GM18951 (cell line): ENCODE results near the gene POLR2I.
"Not testable (repeated sequence)": the region's sequence is repeated elsewhere in the genome, so short reads cannot be mapped to it uniquely, and the experiment has no call there.

ENCODE experiments used
- POLR2A ChIP-seq: IDR thresholded peaks from 4 replicates; pipeline ENCODE4 v1.6.1; 2011; ENCODE audit warnings: mild to moderate bottlenecking; ENCODE audit not compliant: insufficient read length, insufficient read depth; ENCODE audit errors: extremely low read depth
- in situ Hi-C: fragments of 300-500 bp; cut with MboI; formaldehyde crosslinking; loops from one replicate; pipeline ENCODE4 v1.12.0; 2022; ENCODE audit warnings: low sequenced_read_pairs, mixed read lengths, inconsistent platforms; ENCODE audit not compliant: unreplicated experiment

The POLR2I gene

DNA sequence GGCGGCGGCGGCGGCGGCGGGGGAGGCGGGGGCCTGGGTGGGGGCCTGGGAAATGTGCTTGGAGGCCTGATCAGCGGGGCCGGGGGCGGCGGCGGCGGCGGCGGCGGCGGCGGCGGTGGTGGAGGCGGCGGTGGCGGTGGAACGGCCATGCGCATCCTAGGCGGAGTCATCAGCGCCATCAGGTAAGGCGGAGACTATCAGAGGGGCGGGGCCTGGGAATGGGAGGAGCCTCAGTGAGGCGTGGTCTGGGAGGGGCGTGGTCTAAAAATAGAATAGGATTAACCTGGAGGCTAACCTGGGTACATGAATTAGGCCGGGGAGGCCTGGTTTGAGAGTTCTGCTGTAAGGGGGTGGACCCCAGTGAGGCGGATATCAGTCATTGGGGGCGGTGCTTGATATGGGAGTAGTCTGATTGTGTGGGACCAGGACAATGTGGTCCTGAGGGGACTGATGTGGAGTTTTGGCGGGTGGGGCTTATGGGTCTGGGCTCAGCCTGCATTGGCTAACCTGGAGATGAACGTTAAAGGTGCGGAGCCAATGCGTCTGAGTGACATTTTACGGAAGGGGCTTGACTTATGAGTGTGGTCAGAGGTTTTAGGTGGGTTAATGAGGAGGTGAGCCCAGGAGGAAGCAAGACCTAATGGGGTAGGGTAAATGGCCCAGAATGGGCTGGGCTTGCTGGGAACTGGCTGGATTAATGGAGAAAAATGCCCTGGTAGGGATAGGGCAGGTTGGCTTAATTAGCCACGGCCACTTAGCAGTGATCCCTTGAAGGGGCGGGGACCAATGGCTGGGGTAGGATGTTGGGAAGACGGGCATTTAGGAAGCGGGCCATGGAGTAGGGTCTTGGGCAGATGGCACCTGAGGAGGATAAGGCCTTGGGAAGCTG is 26.6 kb upstream of the POLR2I start:
- in situ Hi-C loops, result no loop called here
- TF ChIP-seq POLR2A, result peak; percentile 28

DNA sequence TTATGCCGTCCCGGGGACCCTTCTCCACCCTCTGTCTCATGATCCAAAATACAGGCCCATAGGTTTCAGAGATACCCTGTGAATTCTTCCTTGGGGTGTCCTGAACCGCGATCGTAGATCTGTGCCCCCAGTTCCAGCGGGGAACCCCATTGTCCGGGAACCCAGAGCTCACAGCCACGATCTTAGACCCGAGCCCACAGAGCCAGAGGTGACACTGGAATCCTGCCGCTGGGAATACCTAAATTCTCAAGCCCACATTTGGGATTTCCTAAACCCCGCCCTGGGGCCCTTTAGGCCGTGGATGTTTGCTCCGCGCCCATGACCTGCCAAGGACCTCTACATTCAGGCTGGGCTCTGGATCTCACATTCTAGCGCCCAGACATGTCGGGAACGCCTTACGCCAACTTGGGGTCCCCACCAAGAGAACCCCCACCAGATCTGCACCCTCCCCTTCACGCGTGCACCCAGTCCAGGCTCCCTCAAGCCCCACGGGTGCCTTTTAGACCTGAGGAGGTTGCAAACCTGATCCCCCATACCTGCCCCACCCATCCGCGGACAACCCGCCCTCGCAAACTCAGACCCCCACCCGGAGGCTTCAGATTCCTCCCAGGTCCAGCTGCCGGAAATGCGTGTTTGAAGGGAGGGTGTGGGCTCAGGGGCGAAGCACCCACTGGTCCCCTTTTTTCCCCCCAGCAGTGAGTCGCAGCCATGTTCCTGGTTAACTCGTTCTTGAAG is 25.8 kb upstream of the POLR2I start:
- TF ChIP-seq POLR2A, result peak; percentile 38
- in situ Hi-C loops, result no loop called here

DNA sequence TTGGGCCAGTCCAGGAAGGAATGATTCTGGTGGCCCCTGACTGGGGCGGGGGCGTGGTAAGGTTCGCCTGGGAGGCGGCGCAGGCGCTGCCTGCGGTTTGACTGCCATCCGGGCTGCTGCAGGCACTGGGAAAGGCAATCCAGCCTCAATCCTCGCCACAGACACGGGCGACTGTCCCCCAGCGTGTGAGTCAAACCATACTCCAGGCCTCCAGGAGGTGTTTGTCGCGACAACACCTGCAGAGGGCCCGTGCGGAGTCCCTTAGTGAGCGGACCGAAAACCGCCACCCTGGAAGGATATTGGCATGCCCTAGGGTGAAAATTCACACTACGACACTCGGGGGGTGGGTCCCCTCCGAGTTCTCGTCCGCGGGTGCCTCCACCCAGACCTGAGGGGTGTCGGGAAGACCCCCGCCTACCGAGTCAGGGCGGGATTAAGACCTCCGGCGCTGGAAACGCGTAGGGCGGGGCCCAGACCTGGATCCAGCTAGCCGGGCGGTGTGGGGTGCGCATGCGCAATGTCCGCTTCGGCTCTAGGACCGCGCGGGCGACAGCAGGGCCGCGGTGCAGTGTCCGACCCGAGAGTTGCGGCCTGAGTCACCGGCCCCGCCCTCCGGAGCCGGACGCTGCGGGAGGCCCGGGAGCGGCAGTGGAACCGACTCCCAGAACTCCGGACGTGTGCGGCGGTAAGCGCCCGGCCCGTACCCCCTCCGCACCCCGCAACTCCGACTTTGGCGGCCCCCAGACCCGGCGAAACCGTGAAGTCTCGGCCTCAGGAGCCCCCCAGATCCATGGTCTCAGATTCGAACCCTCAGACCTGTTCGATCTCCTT is 25.0 kb upstream of the POLR2I start, which contains the start of gene CAPNS1:
CAPNS1 (plus strand) TSS at position 594 of the 831 bp plus-strand sequence. CDS start 946 bp downstream, outside the sequence.
- peak; percentile 86 for TF ChIP-seq POLR2A
- in situ Hi-C loops, result no loop called here

DNA sequence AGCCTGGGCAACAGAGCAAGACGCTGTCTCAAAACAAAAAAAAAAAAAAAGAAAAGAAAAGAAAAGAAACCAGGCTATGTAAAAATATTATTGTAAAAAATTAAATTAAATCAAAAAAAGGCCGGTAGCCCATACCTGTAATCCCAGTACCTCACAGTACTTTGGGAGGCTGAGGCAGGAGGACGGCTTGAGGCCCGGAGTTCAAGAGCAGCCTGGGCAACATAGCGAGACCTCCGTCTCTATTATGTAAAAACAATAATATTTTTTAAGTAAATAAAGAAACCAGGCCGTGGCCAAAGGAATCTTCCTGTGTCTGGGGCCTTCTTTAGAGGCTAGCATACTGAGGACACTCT is 24.4 kb upstream of the POLR2I start:
- no peak for TF ChIP-seq POLR2A
- in situ Hi-C loops, result no loop called here

DNA sequence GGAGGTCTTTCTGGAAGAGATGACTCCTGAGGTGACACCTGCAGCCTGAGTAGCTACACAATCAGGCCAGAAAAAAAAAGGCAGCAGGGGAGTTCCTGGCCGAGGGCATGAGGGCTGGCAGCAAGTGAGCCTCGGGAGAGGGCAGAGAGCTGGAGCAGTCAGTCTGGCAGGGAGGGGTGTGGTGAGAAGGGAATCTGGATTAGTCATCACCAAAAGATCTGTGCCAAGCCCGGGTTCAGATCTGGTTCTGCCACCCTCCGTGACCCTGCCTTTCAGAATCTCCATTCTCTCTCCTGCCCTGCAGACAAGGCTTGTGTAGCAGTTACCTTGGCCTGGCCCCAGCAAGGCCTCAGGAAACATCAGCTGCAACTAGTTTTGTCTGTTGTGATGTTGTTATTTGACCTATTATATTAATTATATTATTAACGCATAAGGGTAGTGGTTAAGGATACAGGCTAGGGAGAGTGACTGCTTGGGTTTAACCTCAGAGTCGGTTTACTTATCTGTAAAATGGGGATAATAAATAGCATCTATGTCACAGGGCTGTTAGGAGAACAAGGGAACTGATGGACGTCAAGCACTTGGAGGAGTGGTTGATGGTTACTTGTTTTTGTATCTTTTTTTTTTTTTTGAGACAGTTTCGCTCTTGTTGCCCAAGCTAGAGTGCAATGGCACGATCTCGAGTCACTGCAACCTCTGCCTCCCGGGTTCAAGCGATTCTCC is 22.4 kb upstream of the POLR2I start:
- in situ Hi-C loops, result no loop called here
- no peak for TF ChIP-seq POLR2A

DNA sequence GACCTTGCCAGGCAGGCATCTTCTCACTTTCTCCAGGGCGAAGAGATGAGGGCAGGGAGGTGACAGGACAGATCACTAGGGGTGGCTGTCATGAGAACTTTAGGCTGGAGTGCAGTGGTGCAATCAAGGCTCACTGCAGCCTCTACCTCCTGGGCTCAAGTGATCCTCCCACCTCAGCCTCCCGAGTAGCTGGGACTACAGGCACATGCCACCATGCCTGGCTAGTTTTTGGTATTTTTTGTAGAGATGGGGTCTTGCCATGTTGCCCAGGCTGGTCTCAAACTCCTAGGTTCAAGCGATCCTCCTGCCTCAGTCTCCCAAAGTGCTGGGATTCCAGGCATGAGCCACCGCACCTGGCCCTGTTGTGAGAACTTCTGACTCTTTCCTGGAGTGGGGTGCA is 20.2 kb upstream of the POLR2I start:
- in situ Hi-C loops, result not testable (repeated sequence)

DNA sequence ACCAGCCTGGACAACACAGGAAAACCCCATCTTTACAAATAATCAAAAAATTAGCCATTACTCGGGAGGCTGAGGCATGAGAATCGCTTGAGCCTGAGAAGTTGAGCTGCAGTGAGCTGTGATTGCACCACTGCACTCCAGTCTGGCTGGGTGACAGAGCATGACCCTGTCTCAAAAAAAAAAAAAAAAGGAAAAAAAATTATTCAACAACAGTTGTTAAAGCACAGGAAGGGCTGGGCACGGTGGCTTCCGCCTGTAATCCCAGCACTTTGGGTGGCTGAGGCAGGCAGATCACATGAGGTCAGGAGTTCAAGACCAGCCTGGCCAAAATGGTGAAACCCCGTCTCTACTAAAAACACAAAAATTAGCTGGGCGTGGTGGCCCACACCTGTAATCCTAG is 16.5 kb upstream of the POLR2I start:
- in situ Hi-C loops, result not testable (repeated sequence)

DNA sequence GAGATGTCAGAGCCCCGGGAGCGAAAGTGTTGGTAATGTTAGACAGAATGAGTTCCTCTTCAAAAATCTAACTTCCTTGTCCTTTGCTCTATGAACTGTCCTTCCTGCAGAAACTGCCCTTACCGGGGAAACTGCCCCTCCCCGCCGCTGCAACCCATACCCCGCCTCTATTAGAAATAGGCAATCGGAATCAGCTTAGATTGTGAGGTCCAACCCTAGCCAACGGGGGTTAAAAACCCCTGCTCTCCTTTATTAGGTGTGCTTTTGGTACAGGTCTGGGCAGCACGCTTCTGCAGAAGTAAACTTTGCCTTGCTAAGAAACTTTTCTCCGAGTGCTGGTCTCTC is 13.7 kb upstream of the POLR2I start:
- no peak for TF ChIP-seq POLR2A
- in situ Hi-C loops, result no loop called here

DNA sequence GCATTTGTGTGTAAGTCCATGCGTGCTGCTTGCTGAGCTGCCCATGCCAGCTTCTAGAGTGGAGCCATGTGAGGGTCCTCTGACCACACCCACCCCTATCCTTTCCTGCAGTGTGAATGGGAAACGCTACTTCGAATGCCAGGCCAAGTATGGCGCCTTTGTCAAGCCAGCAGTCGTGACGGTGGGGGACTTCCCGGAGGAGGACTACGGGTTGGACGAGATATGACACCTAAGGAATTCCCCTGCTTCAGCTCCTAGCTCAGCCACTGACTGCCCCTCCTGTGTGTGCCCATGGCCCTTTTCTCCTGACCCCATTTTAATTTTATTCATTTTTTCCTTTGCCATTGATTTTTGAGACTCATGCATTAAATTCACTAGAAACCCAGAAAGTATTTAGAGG is 10.9 kb upstream of the POLR2I start:
- in situ Hi-C loops, result no loop called here
- no peak for TF ChIP-seq POLR2A

DNA sequence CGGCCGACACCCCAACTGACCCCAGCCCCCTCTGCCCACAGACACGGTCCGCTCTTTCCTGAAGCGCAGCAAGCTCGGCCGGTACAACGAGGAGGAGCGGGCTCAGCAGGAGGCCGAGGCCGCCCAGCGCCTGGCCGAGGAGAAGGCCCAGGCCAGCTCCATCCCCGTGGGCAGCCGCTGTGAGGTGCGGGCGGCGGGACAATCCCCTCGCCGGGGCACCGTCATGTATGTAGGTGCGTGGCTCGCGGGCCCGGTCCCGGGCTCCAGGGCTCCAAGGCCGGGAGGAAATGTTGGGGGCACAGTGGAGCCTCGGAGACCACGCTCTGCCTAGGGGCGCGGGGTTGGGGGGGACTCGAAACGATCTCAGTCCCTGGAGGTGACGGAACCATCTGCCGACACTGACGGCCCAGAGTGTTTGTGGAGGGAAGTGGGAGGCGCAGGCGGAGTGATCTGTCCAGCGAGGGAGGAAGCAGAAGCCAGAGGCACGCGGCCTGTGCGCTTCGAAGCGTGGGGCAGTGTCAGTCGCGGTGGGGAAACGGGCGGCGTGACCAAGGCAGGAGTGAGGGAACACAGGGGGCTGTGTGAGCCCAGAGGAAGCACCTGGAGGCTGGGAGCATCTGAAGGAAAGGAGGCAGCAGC is 6.9 kb upstream of the POLR2I start:
- no peak for TF ChIP-seq POLR2A
- in situ Hi-C loops, result no loop called here

DNA sequence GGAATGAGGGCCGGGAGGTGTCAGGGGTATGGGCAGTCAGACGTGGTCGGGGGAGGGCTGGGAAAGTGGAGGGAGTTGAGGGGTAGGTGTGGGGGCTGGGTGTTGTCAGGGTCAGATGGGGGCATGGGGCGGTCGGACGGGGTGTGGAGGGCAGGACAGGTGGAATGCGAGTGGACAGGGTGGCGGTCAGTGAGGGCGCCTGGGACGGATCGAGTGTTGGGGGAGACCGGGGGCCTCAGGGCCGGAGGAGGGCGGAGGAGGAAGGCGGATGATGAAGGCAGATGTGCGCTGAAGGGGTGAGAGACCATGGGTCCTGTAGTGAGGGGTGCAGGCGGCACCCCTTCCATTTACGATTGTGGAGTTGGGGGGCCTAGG is 6.3 kb upstream of the POLR2I start:
- in situ Hi-C loops, result no loop called here
- TF ChIP-seq POLR2A, result no peak

DNA sequence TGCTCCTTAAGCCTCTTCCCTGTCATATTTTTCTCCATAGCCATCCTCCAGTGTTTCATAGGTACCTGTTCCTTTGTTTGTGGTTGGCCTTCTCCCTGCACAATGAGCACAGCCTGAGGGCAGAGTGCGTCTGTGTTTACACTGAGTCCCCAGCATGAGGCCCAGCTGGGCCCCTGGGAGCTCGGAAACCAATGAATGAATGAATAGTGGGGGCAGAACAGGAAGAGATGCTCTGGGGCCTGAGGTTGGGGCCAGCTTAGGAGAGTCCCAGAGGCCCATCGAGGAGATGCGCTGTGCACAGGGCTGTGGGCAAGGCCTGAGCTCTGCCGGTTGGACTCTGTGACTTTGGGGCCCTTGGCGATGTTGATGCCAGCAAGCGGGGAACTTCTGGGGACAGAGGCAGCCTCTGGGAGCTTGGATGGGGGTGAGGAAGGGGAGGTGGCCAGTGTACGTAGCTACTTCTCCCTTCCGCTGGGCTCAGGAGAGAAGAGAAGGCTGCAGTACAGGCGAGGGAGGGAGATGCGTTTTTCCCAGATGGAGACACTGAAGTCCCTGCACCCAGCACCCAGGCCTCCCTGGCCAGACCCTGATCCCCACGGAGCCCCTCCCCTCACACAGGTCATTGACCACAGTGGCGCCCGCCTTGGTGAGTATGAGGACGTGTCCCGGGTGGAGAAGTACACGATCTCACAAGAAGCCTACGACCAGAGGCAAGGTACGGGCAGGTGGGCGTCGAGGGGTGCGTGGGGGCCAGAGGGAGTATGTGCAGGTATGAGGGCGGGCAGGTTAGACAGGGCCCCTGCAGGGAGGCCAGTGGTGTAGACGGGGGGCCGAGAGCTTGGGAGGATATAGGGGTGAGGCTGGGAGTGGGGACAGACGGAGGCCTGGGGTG is 5.7 kb upstream of the POLR2I start:
- in situ Hi-C loops, result no loop called here
- no peak for TF ChIP-seq POLR2A
